COR-L47 (cell line): Measurements from ENCODE around the gene MTAP.
"Not testable (repeated sequence)": the region's sequence is repeated elsewhere in the genome, so short reads cannot be mapped to it uniquely, and the experiment has no call there.

Experiments
- DNase-seq: peaks from one replicate; lab custom pipeline; 2025; lab: John Stamatoyannopoulos, UW

MTAP gene

DNA sequence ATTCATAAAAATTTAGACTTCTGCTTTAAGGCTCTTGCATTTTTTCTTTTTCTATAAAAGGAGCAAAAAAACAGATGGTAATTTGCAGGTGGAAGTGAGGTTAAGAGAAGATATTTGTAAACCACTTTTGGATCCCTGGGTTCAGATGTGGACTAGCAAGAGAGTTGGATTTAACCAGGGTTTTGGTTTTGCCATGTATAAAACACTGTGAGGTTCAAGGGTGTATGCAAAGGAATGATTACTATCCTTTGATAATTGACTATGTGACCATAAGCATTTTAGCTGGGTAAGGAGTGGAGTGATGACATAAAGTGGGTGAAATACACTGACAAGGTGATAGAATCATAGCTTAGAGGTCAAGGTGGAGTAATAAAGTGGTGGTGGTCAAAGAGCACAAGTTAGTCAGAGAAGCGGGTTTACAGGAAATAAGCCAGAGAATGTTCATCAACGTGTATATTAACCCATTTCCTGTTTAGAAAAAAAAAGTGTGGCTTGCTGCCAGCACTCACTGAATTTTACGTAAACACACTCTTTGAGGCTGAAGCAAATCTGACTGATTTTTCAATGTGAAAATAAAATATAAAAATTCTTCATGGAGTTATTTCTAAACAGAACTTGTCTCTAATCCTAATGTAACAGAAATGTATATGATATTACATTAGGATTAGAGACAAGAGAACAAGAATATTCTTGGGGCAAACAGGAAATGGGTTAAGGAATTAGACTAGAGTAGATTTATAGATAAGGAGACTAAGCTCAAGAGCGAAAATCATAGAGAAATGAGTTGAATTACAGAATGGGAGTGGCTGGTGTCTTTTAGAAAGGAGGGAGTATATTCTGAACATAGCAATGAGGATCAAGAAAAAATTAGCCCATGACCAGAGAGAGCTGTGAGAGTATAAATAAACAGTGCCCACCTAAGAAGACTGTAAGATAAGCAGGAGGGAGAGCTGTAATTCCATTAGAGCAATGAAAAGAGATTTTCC is 117.2 kb downstream of the MTAP start:
- no peak for DNase-seq

DNA sequence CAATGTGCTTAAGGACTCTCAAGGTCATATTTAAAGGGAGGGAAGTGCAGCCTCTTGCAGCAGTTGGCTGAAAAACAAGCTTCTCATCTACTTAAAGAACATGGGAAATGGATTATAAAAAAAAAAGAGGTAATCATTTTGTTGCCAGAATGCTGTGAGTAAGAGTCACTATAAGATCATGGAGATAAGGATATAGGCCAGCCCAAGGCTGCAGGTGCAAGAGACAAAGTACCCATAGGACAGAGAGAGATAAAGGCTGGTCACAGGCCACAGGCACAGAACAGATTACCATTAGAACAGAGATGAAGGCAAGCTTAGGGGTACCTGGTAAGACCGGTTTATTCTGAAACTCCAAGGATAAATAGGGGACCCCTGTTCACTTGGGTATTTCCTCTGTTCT is 121.3 kb downstream of the MTAP start:
- DNase-seq = no peak

DNA sequence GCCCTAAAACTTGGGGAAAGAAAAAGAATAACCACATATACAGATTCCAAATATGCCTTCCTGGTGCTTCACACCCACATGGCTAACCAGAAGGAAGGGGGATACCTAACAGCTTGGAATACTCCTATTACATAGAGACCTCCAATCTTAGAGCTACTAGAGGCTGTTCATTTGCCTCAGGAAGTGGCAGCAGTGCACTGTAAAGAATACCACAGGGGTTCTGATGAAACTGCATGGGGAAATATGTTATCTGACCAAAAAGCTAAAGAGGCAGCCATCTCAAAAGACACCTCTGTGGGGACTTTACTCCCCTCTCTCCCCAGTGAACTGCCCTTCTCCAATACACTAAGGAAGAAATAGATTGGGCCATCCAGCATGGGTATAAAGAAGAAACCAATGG is 125.3 kb downstream of the MTAP start:
- no peak for DNase-seq

DNA sequence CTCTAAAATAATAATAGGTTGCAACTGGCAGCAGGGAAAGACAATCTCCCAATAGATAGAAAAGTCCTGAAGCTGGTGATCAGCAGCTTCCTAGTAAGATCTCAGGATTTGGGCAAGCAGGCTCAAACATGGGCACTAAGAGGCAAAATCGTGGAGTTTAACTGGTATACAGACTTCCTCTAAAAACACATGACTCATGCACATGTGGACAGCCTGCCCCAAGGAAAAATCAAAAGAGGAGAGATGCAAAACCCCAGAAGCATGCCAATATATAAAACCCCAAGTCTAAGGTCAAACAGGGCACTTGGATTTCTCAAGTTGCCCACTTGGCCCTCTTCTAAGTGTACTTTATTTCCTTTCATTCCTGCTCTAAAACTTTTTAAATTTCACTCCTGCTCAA is 129.0 kb downstream of the MTAP start:
- no peak for DNase-seq

DNA sequence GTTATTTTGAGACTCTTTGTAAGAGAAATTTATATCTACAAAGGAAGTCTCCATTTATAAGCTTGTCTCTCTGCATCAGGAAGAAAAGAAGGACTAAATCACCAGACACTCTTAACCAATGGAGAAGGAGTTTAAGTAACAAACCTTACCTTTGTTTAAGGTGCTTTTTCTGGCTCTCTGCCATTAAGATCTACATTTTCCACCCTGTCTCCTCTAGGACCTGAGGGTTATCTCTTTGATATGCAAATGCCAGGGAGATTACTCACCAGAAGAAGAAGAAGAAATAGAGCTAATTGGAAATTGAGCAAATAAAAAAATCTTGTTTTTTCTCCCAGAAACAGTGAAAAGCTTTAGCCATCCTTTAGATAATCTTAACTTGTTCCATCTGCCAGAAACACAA is 130.8 kb downstream of the MTAP start:
- DNase-seq = no peak

- DNase-seq = no peak
Measured at GRCh38 chr9:21933865-21934264, 131.4 kb downstream of the MTAP start.

DNA sequence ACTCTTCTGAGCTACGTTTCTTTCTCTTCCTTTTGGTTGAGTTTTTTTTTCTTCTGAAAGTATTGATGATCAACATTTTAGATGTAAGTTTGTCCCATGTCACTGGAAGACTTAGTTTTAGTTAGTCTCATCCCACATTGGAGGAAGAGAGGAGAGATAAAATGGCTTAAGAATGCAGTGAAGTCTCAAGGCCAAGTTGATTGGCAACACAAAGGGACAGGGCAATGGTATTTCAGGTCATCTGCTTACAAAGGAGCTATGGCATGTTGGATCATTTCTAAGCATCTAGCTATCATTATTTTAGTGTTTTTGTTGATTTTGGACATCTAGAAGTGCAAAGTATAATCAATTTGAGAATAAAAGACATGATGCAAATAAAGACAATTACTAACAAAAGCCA is 133.2 kb downstream of the MTAP start:
- no peak for DNase-seq

DNA sequence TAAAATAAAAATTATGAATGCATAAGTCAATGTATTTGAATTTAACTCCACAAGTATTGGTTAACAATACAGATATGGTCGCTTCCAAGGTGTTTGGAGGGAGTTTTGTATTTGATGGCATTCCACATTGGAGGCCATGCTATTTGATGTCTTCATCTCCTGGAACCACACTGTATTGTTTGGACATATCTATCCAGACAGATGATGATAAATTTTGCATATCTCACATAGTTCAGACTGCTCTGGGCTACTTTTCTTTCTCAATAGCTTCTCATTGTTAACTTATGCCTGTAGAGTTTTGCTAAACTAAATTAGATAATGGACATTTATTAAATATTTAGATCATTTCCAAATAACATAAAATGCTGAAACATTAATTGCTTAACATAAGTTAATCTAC is 133.7 kb downstream of the MTAP start:
- no peak for DNase-seq

- DNase-seq = no peak
Measured at GRCh38 chr9:21941337-21941995, 139.0 kb downstream of the MTAP start.

DNA sequence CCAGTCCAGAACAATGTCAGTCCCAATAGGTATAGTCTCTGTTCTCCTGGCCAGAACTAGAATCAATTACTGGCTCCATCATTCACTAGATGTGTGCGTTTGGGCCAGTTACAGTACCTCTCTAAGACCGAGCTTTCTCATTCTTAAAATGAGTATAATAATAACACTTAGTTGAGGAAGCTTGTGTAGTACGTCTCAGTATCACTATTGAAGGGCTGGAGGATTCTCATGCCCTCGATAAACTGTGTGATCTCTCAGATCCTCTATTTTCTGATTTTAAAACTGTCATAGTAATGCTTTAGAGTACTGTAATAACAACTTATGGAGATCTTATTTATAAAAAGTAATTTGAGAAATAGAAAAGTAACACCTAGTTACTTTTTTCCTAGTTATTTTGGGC is 141.0 kb downstream of the MTAP start:
- DNase-seq = no peak

GRCh38 chr9:21945606-21946005 is 143.2 kb downstream of the MTAP start:
- no peak for DNase-seq

DNA sequence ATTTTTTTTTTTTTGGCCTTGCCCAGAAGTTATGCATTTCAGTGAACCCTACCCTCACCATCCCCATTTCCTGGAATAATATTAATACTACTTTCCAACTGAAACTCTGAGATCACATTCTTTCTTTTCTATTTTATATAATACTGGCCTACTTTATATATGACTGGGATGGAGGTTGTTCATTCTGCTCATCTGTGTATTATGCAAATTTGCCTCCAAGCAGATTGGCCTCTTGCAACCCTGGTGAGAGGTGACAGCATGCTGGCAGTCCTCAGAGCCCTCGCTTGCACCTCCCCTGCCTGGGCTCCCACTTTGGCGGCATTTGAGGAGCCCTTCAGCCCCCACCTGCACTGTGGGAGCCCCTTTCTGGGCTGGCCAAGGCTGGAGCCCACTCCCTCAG is 156.4 kb downstream of the MTAP start:
- DNase-seq = no peak

DNA sequence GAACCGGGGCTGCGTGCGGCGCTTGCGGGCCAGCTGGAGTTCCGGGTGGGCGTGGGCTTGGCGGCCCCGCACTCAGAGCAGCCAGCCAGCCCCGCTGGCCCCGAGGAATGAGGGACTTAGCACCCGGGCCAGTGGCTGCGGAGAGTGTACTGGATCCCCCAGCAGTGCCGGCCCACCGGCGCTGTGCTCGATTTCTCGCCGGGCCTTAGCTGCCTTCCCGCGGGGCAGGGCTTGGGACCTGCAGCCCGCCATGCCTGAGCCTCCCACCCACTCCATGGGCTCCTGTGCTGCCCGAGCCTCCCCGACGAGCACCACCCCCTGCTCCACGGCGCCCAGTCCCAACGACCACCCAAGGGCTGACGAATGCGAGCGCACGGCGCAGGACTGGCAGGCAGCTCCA is 156.8 kb downstream of the MTAP start:
- not testable (repeated sequence) for DNase-seq

DNA sequence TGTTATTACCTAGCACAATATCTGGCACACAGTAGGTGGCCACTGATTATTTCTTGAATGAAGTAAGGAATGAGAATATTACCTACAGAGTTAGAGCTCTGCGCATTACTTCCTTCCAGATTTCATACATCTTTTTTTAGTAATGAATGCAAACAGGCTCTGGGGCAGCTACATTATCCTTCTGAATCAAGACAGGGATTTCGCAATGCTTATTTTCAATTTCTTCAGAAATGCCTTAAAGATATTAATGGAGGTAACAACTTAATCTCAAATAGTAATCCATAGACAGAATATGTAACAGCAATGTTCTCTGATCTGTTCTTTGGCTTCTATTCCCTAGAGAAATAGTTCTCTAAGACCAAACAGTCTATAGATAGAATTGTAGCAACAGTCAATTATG is 159.1 kb downstream of the MTAP start:
- DNase-seq = no peak

DNA sequence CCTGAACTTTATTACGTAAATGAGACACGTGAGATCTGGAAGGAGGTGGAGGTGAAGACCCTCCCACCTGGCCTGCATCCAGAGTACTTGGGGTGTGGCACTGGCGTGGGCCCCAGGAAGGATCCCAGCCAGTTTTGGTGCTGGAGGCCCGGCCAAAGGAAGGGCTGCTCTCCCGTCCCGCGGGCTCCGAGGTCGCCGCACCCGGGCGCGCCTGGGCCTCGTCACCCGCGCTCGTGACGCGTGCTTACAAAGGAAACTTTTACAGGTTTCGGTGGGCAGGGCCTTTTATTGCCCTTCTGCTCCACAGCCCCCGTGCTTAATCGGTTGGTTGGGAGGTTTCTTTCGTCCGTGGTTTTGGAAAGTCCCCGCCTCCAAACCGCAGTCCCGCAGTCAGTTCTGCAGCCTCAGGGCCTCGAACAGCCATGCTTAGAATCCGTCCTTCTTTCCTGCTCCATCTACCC is 162.5 kb downstream of the MTAP start:
- no peak for DNase-seq

DNA sequence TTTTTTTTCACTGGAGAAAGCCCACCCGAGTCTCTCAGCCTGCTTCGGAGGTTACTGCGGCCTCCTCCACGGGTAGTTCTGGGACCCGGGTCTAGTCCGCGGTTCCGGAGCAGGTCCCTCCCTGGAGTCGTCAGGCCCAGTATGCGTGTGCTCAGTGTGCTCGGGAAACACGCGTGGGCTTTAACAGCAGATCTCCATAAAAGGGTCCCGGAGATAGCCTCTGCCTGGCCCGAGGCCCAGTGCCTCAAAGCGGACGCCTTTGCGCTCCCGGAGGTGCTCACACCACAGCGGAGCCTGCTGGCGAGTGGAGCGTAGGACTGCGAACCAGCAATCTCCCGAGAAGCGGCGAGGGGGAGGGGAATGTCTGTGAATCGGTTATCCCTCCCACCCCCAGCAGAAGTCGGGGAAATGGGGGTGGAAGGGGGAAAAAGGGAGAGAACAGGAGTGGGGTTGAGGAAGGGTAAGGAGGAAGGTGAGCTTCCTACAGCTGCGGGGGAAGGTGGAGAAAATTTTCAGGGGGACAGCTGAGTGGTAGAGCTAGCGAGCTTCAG is 163.0 kb downstream of the MTAP start:
- no peak for DNase-seq

DNA sequence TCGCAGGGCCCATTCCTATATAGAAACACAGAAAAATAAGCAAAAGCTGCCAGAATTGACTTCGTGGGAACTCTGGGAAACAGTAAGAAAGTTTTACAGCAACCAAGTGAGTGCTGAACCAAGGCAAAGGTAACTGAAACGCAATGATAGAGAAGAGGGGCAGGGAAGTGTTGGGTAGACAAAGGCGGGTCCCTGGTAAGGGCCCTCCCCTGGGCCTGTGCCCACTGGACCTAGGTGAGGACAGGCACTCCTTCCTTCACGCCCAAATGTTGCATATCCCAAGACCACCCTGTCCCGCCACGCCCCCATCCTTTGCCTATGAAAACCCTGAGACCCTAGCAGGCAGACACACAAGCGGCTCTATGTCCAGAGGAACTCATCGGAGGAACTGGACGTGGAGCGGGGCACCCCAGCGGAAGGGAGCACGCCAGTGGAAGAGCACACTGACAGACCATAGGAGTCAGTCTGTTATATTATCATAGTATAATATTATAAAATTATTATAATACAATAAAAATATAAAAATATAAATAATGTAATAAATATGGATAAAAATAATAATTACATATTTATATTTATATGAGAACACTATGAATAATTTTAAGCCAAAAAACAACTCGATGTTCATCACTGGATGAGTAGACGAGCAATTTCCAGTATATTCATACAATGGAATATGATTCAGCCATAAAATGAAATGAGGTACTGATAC is 163.9 kb downstream of the MTAP start:
- no peak for DNase-seq

DNA sequence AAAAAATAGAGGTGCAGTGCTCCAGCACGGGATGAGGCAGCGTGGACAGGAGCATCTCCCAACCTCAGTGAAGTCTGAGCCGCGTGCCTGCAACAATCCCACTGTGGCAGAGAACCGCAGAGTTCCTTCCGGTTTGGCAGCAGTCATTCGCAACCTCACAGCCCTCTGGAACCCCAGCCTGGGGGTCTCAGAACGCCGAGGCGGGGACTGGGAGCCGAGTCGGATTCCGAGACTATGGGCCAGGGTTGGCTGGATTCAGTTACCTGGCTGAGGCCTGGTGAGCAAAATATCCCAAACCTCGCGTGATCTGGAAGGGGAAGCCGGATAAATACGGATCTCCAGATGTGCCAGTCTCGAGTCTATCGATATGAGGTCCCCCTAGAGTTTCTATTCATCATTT is 164.7 kb downstream of the MTAP start:
- no peak for DNase-seq

- DNase-seq = no peak
Measured at GRCh38 chr9:21967702-21968101, 165.3 kb downstream of the MTAP start.

DNA sequence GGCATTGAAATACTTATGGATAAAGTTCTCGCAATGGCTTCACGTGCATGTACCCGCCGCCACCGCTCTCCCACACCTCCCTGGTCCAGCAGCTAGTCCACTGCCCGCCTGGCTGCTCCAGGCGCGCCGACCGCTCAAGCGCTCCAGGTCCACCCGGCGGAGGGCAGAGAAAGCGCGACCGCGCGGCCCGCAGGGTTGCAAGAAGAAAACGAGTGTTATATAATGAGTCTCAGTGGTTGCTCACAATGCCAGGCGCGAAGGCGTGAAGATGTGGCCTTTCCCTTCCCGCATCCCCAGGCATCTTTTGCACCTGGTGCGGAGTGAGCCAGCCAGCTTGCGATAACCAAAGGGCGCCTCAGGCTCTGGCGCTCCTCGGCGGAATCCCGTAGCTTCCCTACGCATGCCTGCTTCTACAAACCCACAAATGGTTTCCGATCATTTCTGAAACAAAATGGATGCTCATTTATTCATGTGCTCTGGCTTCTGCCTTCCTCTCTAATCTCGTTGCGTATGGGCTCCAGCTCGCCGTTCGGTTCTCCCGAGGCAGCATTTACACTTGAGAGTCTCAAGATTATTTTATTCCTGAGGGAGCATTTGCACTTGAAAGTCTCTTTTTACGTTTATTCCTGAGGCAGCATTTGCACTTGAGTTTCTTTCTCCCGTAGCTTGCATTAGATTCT is 166.0 kb downstream of the MTAP start:
- no peak for DNase-seq

GRCh38 chr9:21969011-21969940 is 166.8 kb downstream of the MTAP start:
- DNase-seq = no peak
